OCI-LY7 (cell line): Measurements from ENCODE around the gene USP6NL. TPM values are rescaled to one million over a fixed set of nuclear protein-coding genes. Genes with fewer than 3 reads are reported as not detected.

Experiments
- BruUV-seq: library from RNA; stranded (reverse); fragments of 400-500 nt; replicated peaks from 2 replicates; lab custom pipeline; 2021; lab: Mats Ljungman, UMichigan
- CTCF ChIA-PET: fragments of 300-600 bp; sonication (Branson Sonifier 250); formaldehyde crosslinking; loops from one replicate; lab custom pipeline; 2022; ENCODE audit warnings: antibody characterized with exemption; ENCODE audit not compliant: unreplicated experiment; lab: Charles Lee
- POLR2A ChIA-PET: fragments of 300-600 bp; sonication (Branson Sonifier 250); formaldehyde crosslinking; loops from one replicate; lab custom pipeline; 2022; ENCODE audit warnings: antibody characterized with exemption; lab: Charles Lee
- DNase-seq: peaks from one replicate; pipeline ENCODE4 v3.0.0-alpha.2; 2015; ENCODE audit warnings: low spot score
- H2AFZ ChIP-seq: fragments of 200-600 bp; sonication (generic), shearing (Covaris generic); 2 replicates; pipeline ENCODE4 v1.6.1; 2014; ENCODE audit warnings: mild to moderate bottlenecking, antibody characterized with exemption, low read length, moderate library complexity
- H3K27ac ChIP-seq: fragments of 200-600 bp; sonication (generic); 2 replicates; pipeline ENCODE4 v1.5.1; 2014; ENCODE audit warnings: mixed run types, low read depth, mild to moderate bottlenecking, moderate library complexity, low read length, inconsistent platforms; ENCODE audit not compliant: poor library complexity, severe bottlenecking
- H3K36me3 ChIP-seq: fragments of 200-600 bp; sonication (generic); 2 replicates; pipeline ENCODE4 v1.6.1; 2014; ENCODE audit warnings: mild to moderate bottlenecking, antibody characterized with exemption, low read length, moderate library complexity, mixed read lengths; ENCODE audit not compliant: insufficient read depth
- H3K4me1 ChIP-seq: fragments of 200-600 bp; sonication (generic); 2 replicates; pipeline ENCODE4 v1.5.1; 2014; ENCODE audit warnings: mild to moderate bottlenecking, low read length; ENCODE audit not compliant: insufficient read depth, poor library complexity, severe bottlenecking
- H3K4me2 ChIP-seq: fragments of 200-600 bp; sonication (generic); 2 replicates; pipeline ENCODE4 v1.6.1; 2014; ENCODE audit warnings: mild to moderate bottlenecking, low read length
- H3K4me3 ChIP-seq: fragments of 200-600 bp; sonication (generic); 2 replicates; pipeline ENCODE4 v1.5.1; 2014; ENCODE audit warnings: mild to moderate bottlenecking, low read depth, low read length; ENCODE audit not compliant: poor library complexity, severe bottlenecking
- H3K79me2 ChIP-seq: fragments of 200-600 bp; sonication (generic); 2 replicates; pipeline ENCODE4 v1.6.1; 2016; ENCODE audit warnings: low read depth, mild to moderate bottlenecking, low read length, moderate library complexity, mixed read lengths; ENCODE audit not compliant: insufficient read depth
- H3K9me2 ChIP-seq: fragments of 200-600 bp; sonication (generic); 2 replicates; pipeline ENCODE4 v1.6.1; 2016; ENCODE audit warnings: mild to moderate bottlenecking, low read length, mixed read lengths; ENCODE audit not compliant: insufficient read depth
- H3K9me3 ChIP-seq: fragments of 200-600 bp; sonication (generic); 2 replicates; pipeline ENCODE4 v1.6.1; 2014; ENCODE audit warnings: mild to moderate bottlenecking, mixed run types, low read length, mixed read lengths
- H4K20me1 ChIP-seq: fragments of 200-600 bp; sonication (generic); 2 replicates; pipeline ENCODE4 v1.6.1; 2014; ENCODE audit warnings: mild to moderate bottlenecking, antibody characterized with exemption, low read length, moderate library complexity, mixed read lengths; ENCODE audit not compliant: insufficient read depth
- CTCF ChIP-seq: fragments of 200-600 bp; sonication (generic); conservative IDR thresholded peaks from 2 replicates; pipeline ENCODE4 v1.5.1; 2014; ENCODE audit warnings: mild to moderate bottlenecking, antibody characterized with exemption, low read length, moderate library complexity, mixed read lengths
- EZH2phosphoT487 ChIP-seq: fragments of 200-600 bp; sonication (generic); IDR thresholded peaks from 2 replicates; pipeline ENCODE4 v1.6.1; 2018; ENCODE audit warnings: low read depth, borderline replicate concordance, mild to moderate bottlenecking, mixed run types, antibody characterized with exemption, low read length, moderate library complexity, mixed read lengths
- intact Hi-C: fragments of 100-400 bp; cut with micrococcal nuclease; formaldehyde crosslinking; loops from one replicate; pipeline ENCODE4 v1.10.0; 2022; ENCODE audit not compliant: unreplicated experiment
- total RNA-seq, 2 experiments: library from RNA; depleted of rRNA in 1 of 2; stranded (reverse); fragments of >200 nt in 1 of 2; shearing (Covaris generic) in 1 of 2; gene quantifications; 2 replicates each; pipeline ENCODE4 v1.2.3, GENCODE V29; 2014 to 2022

Gene USP6NL
- total RNA-seq, 2 experiments from 2014 or later, result 41.7 to 59.7 TPM

DNA sequence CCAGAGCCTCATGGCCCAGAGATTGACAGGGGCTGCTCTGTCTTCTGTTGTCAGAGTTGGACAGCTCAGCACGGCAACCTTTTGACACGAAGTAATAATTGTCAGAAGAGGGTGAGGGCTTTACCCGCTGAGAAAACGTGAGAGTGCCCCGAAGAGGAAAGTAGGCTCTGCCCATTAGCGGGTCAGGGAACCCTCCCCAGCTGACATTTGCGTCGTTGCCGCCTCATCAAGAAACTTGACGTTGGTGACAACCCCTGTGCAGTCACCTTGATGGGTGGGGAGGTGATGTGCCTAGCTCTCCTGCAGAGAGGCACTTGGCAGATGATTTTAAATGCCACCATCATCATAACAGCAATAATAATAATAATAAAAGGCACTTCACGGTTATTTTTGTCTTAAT lies 202.1 kb downstream of the USP6NL start:
- CTCF ChIA-PET, result no interaction called here
- intact Hi-C loops, result no loop called here
- no TSS peak for BruUV-seq

DNA sequence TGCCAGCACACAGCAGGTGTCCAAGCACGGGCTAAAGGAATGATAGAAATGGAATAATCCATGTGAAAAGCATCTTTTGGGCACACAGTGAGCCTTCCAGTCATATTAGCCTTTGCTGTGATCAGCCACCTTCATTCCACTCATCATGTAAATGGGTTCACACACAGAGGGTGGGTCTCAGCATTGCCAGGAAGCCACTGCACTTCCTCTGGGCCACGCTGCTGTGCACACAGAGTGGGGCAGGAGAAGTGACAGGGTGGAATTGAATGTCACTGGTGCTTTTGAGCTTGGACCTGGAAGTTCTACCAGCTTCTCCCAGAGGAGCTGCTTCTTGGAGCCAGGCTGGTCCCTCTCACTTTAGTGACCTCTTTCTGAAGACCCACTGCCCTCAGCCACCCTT lies 203.5 kb downstream of the USP6NL start:
- peak; percentile 12 for DNase-seq
- no peak overlapping the region for H3K27ac ChIP-seq
- H4K20me1 ChIP-seq, result no peaks in the 10 kb centered on the region
- POLR2A ChIA-PET, result interaction anchor here (1.0 kb wide), 1 partner anchor 43 kb away, joined by 3 read pairs; no protein-coding TSS in a partner anchor
- H3K4me2 ChIP-seq, result no peak overlapping the region
- no peaks in the 10 kb centered on the region for H3K79me2 ChIP-seq
- no peak for TF ChIP-seq EZH2phosphoT487
- TF ChIP-seq CTCF, result no peak
- intact Hi-C loops, result no loop called here
- CTCF ChIA-PET, result no interaction called here
- no peak overlapping the region for H2AFZ ChIP-seq
- no peak overlapping the region for H3K4me3 ChIP-seq
- BruUV-seq, result no TSS peak
- H3K9me3 ChIP-seq, result no peaks in the 10 kb centered on the region
- no peaks in the 10 kb centered on the region for H3K9me2 ChIP-seq
- peaks cover 15% of the 10 kb centered on the region for H3K4me1 ChIP-seq
- no peaks in the 10 kb centered on the region for H3K36me3 ChIP-seq

More for the DNA sequence above, 202.1 kb downstream of the USP6NL start:
- Histone ChIP-seq H3K79me2 (no peaks in the 10 kb centered on the region), H3K4me2 (no peak overlapping the region), H3K36me3 (no peaks in the 10 kb centered on the region), H3K4me3 (no peak overlapping the region), H4K20me1 (no peaks in the 10 kb centered on the region), H3K9me2 (no peaks in the 10 kb centered on the region), H3K9me3 (no peaks in the 10 kb centered on the region), H3K27ac (no peak overlapping the region), H3K4me1 (peaks cover 10% of the 10 kb centered on the region), H2AFZ (no peak overlapping the region)
- DNase-seq, result no peak
- TF ChIP-seq EZH2phosphoT487 (no peak), CTCF (no peak)
- POLR2A ChIA-PET, result no interaction called here

GRCh38 chr10:11406746-11407145 lies 204.7 kb downstream of the USP6NL start:
- Histone ChIP-seq H3K4me3 (no peak overlapping the region), H3K4me2 (no peak overlapping the region), H3K36me3 (no peaks in the 10 kb centered on the region), H3K9me3 (peaks cover 5% of the 10 kb centered on the region; the same call in 1 of the 2 replicates), H4K20me1 (no peaks in the 10 kb centered on the region), H3K27ac (no peak overlapping the region), H2AFZ (no peak overlapping the region), H3K79me2 (no peaks in the 10 kb centered on the region), H3K9me2 (no peaks in the 10 kb centered on the region), H3K4me1 (peaks cover 17% of the 10 kb centered on the region)
- TF ChIP-seq EZH2phosphoT487 (no peak), CTCF (no peak)
- DNase-seq, result no peak
- POLR2A ChIA-PET, result no interaction called here
- intact Hi-C loops, result no loop called here
- CTCF ChIA-PET, result no interaction called here
- BruUV-seq, result no TSS peak
